Airway epithelial cell (primary cell): Measurements from ENCODE around the gene DRAXIN. TPM values are rescaled to one million over a fixed set of nuclear protein-coding genes. Genes with fewer than 3 reads are reported as not detected.

Experiments used
- total RNA-seq: library from RNA; depleted of rRNA; stranded (reverse); fragments of >200 nt; gene quantifications from 2 replicates; pipeline ENCODE4 v1.2.3, GENCODE V29; 2015

Gene DRAXIN
- total RNA-seq: 0.07 TPM in 1 of 2 replicates, not detected in the other

GRCh38 chr1:11691302-11691914 lies at the start of gene DRAXIN:
Gene DRAXIN, plus strand, starts transcription at chr1:11691710. Its CDS starts 14,549 bp downstream, at chr1:11706259.

GRCh38 chr1:11654137-11654938 lies 37.2 kb upstream of the DRAXIN start, which contains the start of the genes FBXO2 and FBXO44:
Gene FBXO2, minus strand, starts transcription at chr1:11654429. Its CDS starts 89 bp downstream, at chr1:11654340.
Gene FBXO44, plus strand, starts transcription at chr1:11654877. Its CDS starts 959 bp downstream, at chr1:11655836.

GRCh38 chr1:11681071-11681771 lies 10.3 kb upstream of the DRAXIN start, which contains the start of gene MAD2L2:
Gene MAD2L2, minus strand, starts transcription at chr1:11681148. Its CDS starts 547 bp downstream, at chr1:11680601.

GRCh38 chr1:11735854-11736745 lies 44.6 kb downstream of the DRAXIN start, which contains the start of gene AGTRAP:
Gene AGTRAP, plus strand, starts transcription at chr1:11736136. Its CDS starts 73 bp downstream, at chr1:11736209.

GRCh38 chr1:11761988-11762406 lies 70.5 kb downstream of the DRAXIN start, which contains the start of gene C1orf167:
Gene C1orf167, plus strand, starts transcription at chr1:11762193. Its CDS starts 2,208 bp downstream, at chr1:11764401.

Other genes starting within 250 kb of the DRAXIN start
- gene DISP3, start 212.6 kb upstream of the DRAXIN start, total RNA-seq: 0.37 and 0.71 TPM in 2 replicates
- gene FBXO2, start 37.3 kb upstream of the DRAXIN start, total RNA-seq: 21.9 and 37.3 TPM in 2 replicates
- gene FBXO44, start 36.8 kb upstream of the DRAXIN start, total RNA-seq: 12.0 and 14.7 TPM in 2 replicates
- 14.3 and 15.3 TPM in 2 replicates for gene FBXO6, start 27.5 kb upstream of the DRAXIN start, total RNA-seq
- gene MAD2L2, start 10.6 kb upstream of the DRAXIN start, total RNA-seq: 56.6 and 58.2 TPM in 2 replicates
- gene AGTRAP, start 44.4 kb downstream of the DRAXIN start, total RNA-seq: 89.7 and 119 TPM in 2 replicates
- gene C1orf167, start 70.5 kb downstream of the DRAXIN start, total RNA-seq: not detected in 2 replicates
- gene MTHFR, start 114.3 kb downstream of the DRAXIN start, total RNA-seq: 10.2 and 13.8 TPM in 2 replicates
- 4.4 and 7.1 TPM in 2 replicates for gene CLCN6, start 114.5 kb downstream of the DRAXIN start, total RNA-seq
- gene NPPA, start 156.1 kb downstream of the DRAXIN start, total RNA-seq: not detected in 2 replicates
- gene NPPB, start 167.2 kb downstream of the DRAXIN start, total RNA-seq: not detected in 2 replicates
- gene KIAA2013, start 234.7 kb downstream of the DRAXIN start, total RNA-seq: 98.9 and 107 TPM in 2 replicates
- gene PLOD1, start 243.0 kb downstream of the DRAXIN start, total RNA-seq: 127 and 152 TPM in 2 replicates